HG03342 (cell line): ENCODE measurements around the gene SPATA24.
"Not testable (repeated sequence)": the region's sequence is repeated elsewhere in the genome, so short reads cannot be mapped to it uniquely, and the experiment has no call there.

ENCODE experiments used
- ATAC-seq: cut with Tn5 transposase; IDR thresholded peaks from one replicate; pipeline ENCODE4 v1.9.1; 2021; ENCODE audit warnings: mild to moderate bottlenecking, moderate library complexity; ENCODE audit not compliant: unreplicated experiment

Gene SPATA24

DNA sequence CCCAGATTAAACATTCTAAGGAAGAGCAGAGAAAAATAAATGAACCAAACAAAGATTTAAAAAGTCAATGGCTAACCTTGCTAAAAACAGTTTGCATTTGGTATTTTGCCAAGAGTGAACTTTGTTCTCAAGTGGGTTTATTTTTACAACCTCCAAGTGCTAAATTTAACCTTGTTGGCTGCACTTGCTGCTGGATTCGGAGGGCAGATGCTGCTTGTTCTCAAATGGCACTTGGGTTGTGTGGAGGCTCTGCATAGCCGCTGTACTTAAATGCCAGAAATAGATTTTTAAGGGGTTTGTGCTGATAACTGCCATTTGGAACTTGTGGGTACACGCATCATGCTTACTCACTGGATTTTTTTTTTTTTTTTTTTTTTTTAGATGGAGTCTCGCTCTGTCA is 13.3 kb upstream of the SPATA24 start:
- ATAC-seq: no peak

DNA sequence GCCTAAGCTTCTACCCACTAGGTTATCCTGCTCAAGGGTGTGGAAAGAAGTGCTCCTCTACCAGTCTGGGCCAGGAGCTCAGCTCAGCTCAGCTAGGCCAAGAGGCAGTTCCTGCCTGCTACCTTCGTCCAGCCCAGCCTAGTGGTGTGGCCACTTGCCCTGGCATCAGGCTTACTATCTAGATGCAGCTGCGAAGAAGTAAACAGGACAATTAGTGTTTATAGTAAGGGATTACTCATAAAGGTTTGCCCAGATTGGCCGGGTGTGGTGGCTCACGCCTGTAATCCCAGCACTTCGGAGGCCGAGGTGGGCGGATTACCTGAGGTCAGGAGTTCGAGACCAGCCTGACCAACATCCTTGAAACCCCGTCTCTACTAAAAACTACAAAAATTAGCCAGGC is 12.8 kb upstream of the SPATA24 start:
- no peak for ATAC-seq

DNA sequence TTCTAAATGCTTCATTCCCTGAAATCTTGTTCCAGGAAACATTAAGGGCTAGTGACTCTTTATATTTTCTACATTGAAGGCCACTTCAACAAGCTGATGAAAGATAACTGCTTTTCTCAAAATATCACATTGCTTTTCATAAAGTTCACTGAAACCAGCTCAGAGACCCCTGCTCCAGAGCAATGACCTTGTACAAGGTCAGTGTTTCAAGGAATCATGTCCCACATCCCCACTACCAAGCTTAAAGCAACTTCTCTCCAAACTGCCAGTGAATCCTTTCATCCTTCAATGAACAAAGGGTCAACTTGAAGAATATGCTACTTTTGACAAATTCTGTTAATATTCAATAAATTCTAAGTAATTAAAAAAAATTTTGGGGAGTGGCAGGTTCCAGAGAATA is 12.0 kb upstream of the SPATA24 start:
- no peak for ATAC-seq

DNA sequence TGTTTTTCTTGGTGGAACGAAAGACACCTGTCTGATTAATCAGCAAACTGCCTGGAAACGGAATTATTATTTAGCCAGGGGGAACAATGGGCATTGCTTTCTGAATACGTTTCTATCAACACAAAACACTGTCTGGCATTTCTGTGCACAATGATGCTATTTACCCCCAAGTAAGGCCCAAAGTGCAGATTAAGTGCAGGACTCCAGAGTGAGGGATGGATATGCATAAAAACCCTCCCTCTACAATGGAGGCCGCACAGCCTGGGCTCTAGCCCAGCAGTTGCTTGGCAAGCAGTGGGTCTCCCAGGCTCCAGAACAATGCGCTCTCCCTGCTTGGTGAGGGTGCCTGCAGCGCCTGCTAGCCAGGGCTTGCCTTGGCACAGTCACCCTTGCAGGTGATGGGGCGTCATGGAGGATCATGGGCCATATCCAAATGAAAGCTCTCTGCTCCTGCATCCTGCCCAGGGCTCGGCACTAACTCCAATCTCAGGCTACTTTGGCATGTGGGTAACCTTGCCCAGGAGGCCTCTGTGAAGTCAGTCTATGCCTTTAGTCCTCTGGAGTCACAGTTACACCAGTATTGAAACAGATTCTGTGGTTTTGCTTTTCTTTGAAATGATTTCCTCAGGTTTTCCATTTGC is 11.5 kb upstream of the SPATA24 start:
- ATAC-seq: no peak

DNA sequence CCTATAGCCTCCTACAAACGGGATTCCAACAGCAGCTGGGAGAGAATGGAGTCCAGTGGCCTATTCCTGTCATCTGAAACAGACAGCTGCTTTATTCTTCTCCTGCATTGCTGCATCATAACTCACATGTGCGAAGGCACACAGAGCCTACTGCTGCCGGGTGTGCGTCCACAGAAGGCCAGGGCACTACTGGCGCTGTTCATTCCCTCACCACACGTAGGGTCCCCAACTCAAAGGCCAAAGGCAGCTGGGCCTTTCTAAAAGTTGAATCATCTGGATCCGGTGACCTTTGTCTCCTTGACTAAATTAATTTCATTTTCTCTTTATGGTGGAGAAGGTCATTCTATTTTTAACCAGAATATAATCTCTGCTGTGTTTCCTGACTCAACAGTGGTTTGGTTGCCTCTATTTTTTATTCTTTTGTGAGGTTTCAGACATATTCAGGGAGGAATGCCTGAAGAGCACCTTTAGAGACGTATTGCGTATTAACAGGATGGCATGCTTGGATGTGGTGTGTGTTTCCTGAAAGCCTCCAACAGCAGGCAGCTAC is 10.8 kb upstream of the SPATA24 start:
- ATAC-seq: no peak

DNA sequence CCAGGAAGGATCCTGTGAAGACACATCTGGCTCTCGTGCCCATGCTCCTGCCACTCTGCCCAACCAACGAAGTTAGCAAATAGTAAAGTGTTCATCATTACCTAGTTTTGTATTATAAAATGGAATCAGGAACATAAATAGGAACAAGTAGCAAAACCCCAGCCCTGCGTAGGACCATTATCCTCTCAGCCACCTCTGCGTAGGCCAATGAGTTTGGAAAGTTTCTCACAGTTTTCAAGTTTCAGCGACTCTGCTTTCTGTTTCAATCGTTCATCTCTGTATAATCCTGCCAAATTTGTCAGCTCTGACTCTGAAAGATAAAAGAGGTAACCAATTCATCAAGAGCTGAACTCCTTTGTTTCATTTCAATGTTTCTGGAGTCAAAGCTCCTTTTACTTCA is 10.1 kb upstream of the SPATA24 start:
- no peak for ATAC-seq

DNA sequence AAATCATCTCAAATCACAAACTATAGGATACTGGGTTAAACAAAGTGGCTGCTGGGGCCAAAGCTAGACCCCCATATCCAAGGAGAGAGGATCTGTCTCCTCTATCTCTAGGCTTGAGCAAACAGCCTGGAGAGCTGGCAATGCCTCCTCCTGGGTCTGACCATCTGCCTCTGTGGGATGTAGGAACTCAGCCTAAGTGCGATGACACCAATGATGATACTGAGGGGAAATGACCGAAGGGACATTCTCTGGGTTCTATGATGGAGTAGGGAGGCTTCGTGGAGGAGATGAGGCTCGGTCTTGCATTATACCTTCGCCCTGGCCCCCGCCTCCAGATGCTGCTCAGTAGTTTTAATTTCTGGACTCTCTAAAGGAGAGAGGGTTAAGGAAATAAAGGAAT is 9.3 kb upstream of the SPATA24 start:
- no peak for ATAC-seq

DNA sequence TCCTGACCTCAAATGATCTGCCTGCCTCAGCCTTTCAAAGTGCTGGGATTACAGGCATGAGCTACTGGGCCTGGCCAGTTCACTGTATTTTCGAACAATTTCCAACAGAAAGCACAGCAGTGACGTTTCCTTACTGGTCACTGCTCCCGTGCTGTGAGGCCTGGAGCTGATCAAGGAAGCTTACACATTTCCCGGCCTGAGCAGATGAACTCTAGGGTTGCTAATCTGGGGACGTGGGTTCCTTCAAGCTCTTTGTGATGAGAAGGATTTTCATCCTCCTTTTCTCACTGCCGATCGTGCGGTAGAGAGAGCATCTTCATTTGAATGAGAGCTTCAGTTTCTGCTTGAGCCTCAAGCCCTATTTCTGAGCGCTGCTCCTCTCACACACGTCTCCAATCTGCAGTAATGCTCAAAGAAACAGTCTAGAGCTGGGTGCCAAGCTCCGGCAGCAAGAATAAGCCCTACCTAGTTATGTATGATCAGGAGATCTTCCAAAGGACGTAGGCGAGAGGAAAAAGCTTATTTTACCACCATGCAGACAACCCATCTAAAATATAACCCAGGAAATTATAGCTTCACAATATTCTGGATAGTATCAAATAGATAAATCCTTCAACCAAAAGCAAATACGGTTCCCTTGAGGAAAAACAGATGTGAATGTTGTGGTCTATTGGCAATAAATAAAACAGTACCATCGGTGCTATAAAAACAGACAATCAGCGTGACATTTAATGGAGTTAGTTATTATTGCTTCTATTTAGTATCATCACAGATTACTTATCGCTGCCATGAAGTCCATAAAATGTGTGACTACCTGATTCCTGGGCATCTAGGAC is 7.3 kb upstream of the SPATA24 start:
- ATAC-seq: no peak

DNA sequence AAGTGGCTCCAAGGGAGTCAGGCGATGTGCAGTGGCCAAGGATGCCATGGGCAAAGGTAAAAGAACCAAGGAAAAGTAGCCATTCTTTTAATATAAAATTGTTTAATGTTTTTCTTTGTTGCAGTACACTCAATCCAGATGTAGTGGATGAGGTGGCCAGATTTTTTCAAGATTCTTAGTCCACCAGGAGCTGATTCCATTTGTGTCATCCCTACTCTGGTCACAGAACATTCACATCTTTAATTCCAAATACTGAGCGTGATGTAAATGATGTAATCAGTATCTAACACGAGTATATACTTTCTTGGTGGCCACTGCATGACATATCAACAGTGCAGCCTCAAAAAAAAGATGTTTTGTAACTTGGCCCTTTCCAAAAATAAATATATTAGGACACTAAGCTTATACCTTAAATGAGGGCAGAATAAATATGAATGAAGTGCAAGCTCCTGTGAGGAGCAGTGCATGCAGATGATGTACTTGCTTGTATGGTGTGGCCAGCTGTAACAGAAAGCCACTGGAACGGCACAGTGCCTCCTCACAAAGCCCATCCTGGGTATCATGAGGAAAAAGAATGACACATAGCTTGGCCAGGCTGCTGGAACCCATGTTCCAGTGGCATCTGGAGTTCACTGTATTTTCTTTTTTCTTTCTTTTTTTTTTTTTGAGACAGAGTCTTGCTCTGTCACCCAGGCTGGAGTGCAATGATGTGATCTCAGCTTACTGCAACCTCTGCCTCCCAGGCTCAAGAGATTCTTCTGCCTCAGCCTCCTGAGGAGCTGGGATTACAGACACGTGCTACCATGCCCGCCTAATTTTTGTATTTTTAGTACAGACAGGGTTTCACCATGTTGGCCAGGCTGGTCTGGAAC is 6.5 kb upstream of the SPATA24 start:
- no peak for ATAC-seq

DNA sequence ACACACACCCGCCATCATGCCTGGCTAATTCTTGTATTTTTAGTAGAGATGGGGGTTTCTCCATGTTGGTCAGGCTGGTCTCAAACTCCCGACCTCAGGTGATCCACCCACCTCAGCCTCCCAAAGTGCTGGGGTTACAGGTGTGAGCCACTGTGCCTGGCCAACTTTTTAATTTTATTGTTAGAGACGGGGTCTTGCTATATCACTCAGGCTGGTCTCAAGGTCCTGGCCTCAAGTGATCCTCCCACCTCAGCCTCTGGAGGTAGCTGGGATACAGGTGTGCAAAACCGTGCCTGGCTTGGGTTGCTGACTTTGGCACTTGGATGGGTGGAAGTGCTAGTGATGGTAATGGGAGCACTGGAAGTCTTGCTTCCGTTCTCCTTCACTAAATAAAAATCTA is 5.2 kb upstream of the SPATA24 start:
- ATAC-seq: not testable (repeated sequence)

DNA sequence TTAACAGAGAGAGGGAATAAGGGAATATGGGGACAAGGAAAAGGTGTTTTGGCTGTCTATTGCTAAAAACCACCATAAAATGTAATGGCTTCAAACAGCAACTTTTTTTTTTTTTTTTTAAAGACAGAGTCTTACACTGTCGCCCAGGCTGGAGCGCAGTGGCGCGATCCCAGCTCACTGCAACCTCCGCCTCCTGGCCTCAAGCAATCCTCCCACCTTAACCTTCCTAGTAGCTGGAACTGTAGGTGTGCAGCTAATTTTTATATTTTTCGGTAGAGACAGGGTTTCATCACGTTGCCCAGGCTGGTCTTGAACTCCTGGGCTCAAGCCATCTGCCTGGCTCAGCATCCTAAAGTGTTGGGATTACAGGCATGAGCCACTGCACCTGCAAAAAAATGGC is 4.3 kb upstream of the SPATA24 start:
- ATAC-seq: no peak

DNA sequence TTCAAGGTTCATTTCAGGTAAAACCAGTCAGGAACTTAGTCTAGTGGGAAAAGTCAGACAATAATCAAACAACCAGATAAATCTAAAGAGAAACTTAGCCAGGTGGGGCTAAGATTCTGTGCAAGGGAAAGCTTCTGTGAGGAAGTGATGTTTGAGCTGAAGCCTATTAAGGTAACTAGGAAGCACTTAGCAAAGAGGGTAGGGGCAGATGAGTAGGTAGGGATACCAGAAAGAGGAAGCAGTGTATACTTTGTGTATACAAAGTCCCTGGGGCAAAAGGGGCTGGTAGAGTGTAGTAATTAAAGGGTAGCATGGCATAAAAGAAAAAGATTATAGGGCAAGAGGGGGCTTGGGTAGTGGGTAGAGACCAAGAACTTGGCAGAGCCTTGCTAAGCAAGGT is 3.6 kb upstream of the SPATA24 start:
- ATAC-seq: no peak

DNA sequence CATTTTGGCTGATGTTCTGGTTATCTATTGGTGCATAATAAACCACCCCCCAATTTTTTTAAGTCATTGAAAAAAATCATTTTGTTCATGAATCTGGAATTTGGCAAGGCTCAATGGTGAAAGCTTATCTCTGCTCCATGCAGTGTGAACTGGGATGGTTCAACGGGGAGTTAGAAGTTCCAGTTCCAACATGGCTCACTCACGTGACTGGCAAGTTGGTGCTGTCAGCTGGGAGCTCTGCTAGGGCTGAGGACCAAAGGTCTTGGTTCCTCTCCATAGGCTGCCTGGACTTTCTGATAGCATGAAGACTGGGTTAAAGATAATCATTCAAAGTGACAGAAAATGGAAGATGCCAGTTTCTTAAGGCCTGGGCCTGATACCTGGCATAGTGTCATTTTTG is 3.1 kb upstream of the SPATA24 start:
- no peak for ATAC-seq

DNA sequence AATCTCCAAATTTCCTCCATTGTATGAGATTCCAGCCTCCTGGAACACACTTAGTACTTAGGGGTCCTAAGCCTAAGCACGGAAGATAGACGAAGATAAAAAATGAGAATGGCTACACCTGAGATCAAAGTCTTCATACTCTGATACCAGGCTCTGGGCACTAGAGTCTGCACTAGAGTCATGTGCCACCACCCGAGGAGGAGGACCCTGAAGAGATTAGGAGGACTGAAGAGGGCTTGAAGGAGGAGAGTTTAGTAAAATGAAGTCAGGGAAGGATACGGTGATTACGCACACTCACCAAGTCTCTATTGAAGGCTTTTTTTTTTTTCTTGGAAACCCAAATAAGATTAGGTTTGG is 573 bp upstream of the SPATA24 start:
- no peak for ATAC-seq

DNA sequence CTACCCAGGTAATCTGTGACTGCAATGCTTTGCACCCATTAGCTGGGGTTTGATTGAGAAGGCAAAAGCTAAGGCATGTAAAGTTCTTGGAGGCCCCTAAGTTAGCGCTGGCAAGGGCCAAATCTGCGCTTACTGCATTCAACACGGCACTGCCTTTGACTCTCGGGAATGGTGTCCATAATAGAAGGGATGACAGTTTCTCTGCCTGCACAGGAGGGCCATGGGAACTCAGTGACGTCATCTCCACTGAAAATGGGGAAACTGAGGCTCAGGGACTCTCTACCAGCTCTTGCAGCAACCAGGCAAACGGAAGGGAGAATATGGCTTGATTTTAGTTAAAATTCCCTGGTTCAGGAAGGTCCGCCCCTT is 487 bp downstream of the SPATA24 start:
- ATAC-seq: no peak

DNA sequence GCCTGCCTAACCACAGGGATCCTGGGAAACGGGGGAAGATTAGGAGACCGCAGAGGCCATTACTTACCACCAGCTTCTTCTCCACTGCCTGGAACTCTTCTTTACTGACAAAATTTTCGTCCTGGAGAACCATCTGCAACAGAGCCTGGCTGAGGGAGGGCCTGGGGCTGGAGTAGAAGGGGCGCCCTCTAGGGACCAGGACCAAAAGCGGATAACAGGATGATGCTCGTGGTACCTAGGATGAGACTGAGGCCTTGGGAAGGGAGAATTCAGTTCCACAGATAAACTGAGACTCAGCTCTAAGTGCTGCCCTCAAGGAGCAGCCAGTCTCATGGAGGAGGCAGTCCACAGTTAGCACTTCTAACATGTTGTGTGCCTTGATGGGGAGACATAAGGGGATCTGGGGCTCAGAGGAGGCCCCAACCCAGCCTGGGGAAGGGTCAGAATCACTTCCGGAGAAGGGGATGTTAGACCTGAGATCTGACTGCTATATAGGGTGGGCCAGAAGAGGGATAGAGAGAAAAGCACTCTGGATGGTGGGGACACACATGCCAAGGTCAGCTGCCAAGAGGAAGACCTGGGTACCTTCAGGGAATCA is 1.2 kb downstream of the SPATA24 start:
- no peak for ATAC-seq

DNA sequence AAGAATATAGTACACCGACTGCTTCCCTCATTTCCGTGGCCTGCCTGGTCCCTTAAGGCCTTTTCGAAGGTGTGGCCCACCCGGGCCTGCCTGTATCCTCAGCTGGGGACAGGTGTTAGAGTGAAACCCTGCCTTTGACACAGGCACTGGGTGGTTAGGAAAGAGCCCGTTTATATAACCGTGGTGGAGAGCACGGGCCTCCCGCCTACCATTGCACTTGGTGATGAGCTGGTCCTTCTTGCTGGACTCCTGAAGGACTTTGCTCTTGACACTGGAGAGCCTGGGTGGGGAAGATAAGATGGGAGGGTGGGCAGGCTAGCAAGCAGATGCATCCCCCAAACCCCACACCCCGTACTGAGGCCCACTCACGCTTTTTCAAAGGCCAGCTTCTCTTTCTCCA is 2.3 kb downstream of the SPATA24 start:
- no peak for ATAC-seq

DNA sequence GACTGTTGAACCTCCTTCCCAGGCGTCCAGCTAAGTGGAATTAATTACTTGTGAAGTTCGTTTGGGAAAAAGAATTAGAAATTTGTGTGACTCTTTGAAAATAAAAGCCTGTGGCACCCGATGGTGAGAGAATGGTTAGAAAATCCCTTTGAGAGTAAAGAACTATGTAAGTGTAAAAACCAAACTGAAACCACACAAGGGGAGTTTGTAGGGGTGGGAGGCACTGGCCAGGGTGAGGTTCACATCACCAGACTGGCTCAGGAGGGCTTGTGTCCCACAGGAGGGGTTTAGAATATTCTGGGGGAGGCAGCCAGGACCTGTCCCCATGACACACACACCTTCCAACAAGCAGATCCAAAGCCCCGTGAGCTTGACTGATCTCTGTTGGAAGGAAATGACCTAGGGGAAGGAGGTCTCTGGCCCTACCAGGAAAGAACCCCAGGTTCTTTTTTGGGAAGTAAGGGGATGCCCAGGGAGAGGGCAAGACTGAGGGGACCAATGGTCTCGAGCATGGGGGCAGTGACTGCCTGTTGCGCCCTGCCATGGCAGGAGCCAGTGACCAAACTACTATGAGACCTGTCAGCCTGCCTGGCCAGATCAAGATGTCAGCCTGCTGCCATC is 4.3 kb downstream of the SPATA24 start:
- ATAC-seq: no peak

DNA sequence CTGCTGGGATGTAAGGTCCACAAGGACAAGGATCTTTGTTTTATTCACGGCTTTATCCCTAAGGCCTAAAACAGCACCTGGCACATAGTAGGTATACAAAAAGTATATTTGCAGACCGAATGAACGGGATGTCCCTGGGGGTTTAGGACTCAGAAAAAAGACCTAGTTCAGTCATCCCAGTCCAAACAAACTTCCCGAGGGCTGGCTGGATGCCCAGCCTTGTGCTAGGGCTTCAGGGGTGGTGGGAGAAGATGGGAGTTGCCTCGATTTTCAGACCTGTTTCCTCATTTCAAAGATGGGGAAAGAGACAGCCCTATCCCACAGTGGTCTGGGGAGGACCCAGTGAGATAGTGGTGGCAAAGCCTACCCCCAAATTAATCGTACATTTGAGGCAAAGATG is 6.0 kb downstream of the SPATA24 start:
- ATAC-seq: no peak

DNA sequence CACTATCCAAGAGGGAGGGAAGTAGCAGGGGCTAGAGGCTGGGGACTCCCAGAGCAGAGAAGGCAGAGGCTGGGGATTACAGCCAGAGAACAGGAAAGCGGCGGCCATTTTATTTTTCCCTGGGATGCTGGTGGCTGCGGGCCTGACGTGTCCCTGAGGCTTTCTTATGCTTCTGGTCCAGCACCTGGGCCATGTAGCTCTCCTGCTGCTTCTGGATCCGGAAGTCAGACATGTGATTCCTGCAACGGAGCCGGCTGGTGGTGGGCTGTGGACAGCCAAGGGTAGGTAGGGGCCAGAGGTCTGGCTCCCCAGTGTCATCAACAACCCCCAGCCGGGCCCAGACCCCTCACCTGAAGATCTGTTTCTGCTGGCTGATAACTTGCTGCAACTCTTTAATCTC is 7.2 kb downstream of the SPATA24 start:
- ATAC-seq: no peak
